NK-92 treated with Interleukin-12 subunit alpha and Interleukin-12 subunit beta, amount 100 ng/mL, for 24 hours (cell line): ENCODE measurements around the gene FAM131A.
A peak's percentile ranks its signal among the peaks of the same experiment; 100 is the strongest.
"Not testable (repeated sequence)": the region's sequence is repeated elsewhere in the genome, so short reads cannot be mapped to it uniquely, and the experiment has no call there.

Source experiments
- DNase-seq: peaks from one replicate; lab custom pipeline; 2025; lab: John Stamatoyannopoulos, UW

Gene FAM131A

GRCh38 chr3:184339451-184340135, 2.2 kb downstream of the FAM131A start:
- not testable (repeated sequence) for DNase-seq

- DNase-seq: no peak
These were observed 4.5 kb downstream of the FAM131A start for GRCh38 chr3:184341925-184342324.

GRCh38 chr3:184343200-184343876, 5.9 kb downstream of the FAM131A start:
- DNase-seq: no peak

GRCh38 chr3:184344579-184345316, 7.3 kb downstream of the FAM131A start:
- no peak for DNase-seq

GRCh38 chr3:184345317-184346144, 8.1 kb downstream of the FAM131A start:
- no peak for DNase-seq

- no peak for DNase-seq
These were observed 9.2 kb downstream of the FAM131A start for GRCh38 chr3:184346480-184347190.

- no peak for DNase-seq
These were observed 10.1 kb downstream of the FAM131A start for GRCh38 chr3:184347321-184348056.

- DNase-seq: no peak
These were observed 10.6 kb downstream of the FAM131A start for GRCh38 chr3:184348057-184348382.

GRCh38 chr3:184349563-184350470, 12.4 kb downstream of the FAM131A start:
- no peak for DNase-seq

GRCh38 chr3:184350618-184351017, 13.2 kb downstream of the FAM131A start:
- DNase-seq: no peak

GRCh38 chr3:184351511-184352148, 14.2 kb downstream of the FAM131A start:
- no peak for DNase-seq

- DNase-seq: no peak
These were observed 14.9 kb downstream of the FAM131A start for GRCh38 chr3:184352149-184352785.

GRCh38 chr3:184352897-184353545, 15.6 kb downstream of the FAM131A start:
- no peak for DNase-seq

- DNase-seq: no peak
These were observed 16.1 kb downstream of the FAM131A start for GRCh38 chr3:184353546-184353941.

GRCh38 chr3:184354121-184354728, 16.8 kb downstream of the FAM131A start:
- peak; percentile 23 for DNase-seq

- DNase-seq: no peak
These were observed 17.4 kb downstream of the FAM131A start for GRCh38 chr3:184354754-184355153.

GRCh38 chr3:184355261-184356040, 18.1 kb downstream of the FAM131A start:
- DNase-seq: no peak
